Retinal pigment epithelial cell (primary cell): ENCODE results near the gene NDUFA12.

ENCODE experiments used
- DNase-seq: peaks from one replicate; pipeline ENCODE4 v3.0.0-alpha.2; 2010; ENCODE audit warnings: low read depth
- H3K4me3 ChIP-seq: 2 replicates; pipeline ENCODE4 v1.5.1; 2011; ENCODE audit warnings: mild to moderate bottlenecking, low read length, control low read depth, moderate library complexity
- CTCF ChIP-seq: conservative IDR thresholded peaks from 2 replicates; pipeline ENCODE4 v1.5.1; 2011; ENCODE audit warnings: low read depth, low read length, control low read depth, inconsistent platforms

The NDUFA12 gene

GRCh38 chr12:94948232-94948810 lies 55.2 kb downstream of the NDUFA12 start:
- no peak overlapping the region for H3K4me3 ChIP-seq
- no peak for TF ChIP-seq CTCF
- DNase-seq: no peak

GRCh38 chr12:94942663-94943062 lies 60.8 kb downstream of the NDUFA12 start:
- no peak for TF ChIP-seq CTCF
- no peak for DNase-seq
- no peak overlapping the region for H3K4me3 ChIP-seq

- H3K4me3 ChIP-seq: no peak overlapping the region
- DNase-seq: peak; percentile 48
- TF ChIP-seq CTCF: no peak
These were observed 62.0 kb downstream of the NDUFA12 start for GRCh38 chr12:94941440-94941862.

- no peak for DNase-seq
- no peak for TF ChIP-seq CTCF
- no peak overlapping the region for H3K4me3 ChIP-seq
These were observed 62.7 kb downstream of the NDUFA12 start for GRCh38 chr12:94940771-94941170.

GRCh38 chr12:94938583-94938982 lies 64.9 kb downstream of the NDUFA12 start:
- no peak for TF ChIP-seq CTCF
- no peak for DNase-seq
- H3K4me3 ChIP-seq: no peak overlapping the region

GRCh38 chr12:94930772-94931171 lies 72.7 kb downstream of the NDUFA12 start:
- peak; percentile 10 for DNase-seq
- no peak overlapping the region for H3K4me3 ChIP-seq
- TF ChIP-seq CTCF: no peak

GRCh38 chr12:94930216-94930654 lies 73.3 kb downstream of the NDUFA12 start:
- H3K4me3 ChIP-seq: no peak overlapping the region
- DNase-seq: no peak
- TF ChIP-seq CTCF: no peak
